GM23338 (cell line): ENCODE results near the gene PRTN3. TPM values are rescaled to one million over a fixed set of nuclear protein-coding genes. Genes with fewer than 3 reads are reported as not detected.

ENCODE experiments used
- ATAC-seq: fragments of 200-7000 bp; cut with Tn5 transposase; 3 replicates; pipeline ENCODE4 v1.9.1; 2020
- DNase-seq: peaks from one replicate; pipeline ENCODE4 v3.0.0-alpha.2; 2015; ENCODE audit warnings: low spot score
- H2AFZ ChIP-seq: fragments of 200-600 bp; sonication (generic); 2 replicates; pipeline ENCODE4 v1.8.0; 2016; ENCODE audit warnings: antibody characterized with exemption, mild to moderate bottlenecking, moderate library complexity
- H3F3A ChIP-seq: fragments of 200-600 bp; sonication (generic); replicated peaks from 2 replicates; pipeline ENCODE4 v1.8.0; 2017; ENCODE audit warnings: antibody characterized with exemption, mixed run types, low read depth
- H3K27ac ChIP-seq: fragments of 200-600 bp; sonication (generic); 2 replicates; pipeline ENCODE4 v1.6.1; 2016; ENCODE audit warnings: low read depth
- H3K27me3 ChIP-seq: fragments of 200-600 bp; sonication (generic); 2 replicates; pipeline ENCODE4 v1.8.0; 2016; ENCODE audit warnings: mild to moderate bottlenecking, mixed run types, moderate library complexity; ENCODE audit not compliant: insufficient read depth
- H3K36me3 ChIP-seq: fragments of 200-600 bp; sonication (generic); 2 replicates; pipeline ENCODE4 v1.8.0; 2016; ENCODE audit warnings: mild to moderate bottlenecking; ENCODE audit not compliant: insufficient read depth
- H3K4me1 ChIP-seq: fragments of 200-600 bp; sonication (generic); 2 replicates; pipeline ENCODE4 v1.8.0; 2016; ENCODE audit warnings: mild to moderate bottlenecking, moderate library complexity; ENCODE audit not compliant: insufficient read depth
- H3K4me2 ChIP-seq: fragments of 200-600 bp; sonication (generic); 2 replicates; pipeline ENCODE4 v1.7.1; 2017; ENCODE audit warnings: mixed run types
- H3K4me3 ChIP-seq: fragments of 200-600 bp; sonication (generic); 2 replicates; pipeline ENCODE4 v1.6.1; 2016; ENCODE audit warnings: mixed run types
- H3K79me2 ChIP-seq: fragments of 200-600 bp; sonication (generic); replicated peaks from 2 replicates; pipeline ENCODE4 v1.8.0; 2017; ENCODE audit warnings: mild to moderate bottlenecking; ENCODE audit not compliant: insufficient read depth
- H3K9me2 ChIP-seq: fragments of 200-600 bp; sonication (generic); 2 replicates; pipeline ENCODE4 v1.8.0; 2017; ENCODE audit not compliant: insufficient read depth
- H4K20me1 ChIP-seq: fragments of 200-600 bp; sonication (generic); replicated peaks from 2 replicates; pipeline ENCODE4 v1.8.0; 2017; ENCODE audit warnings: mild to moderate bottlenecking; ENCODE audit not compliant: insufficient read depth
- H3K27ac Mint-ChIP-seq: 2 replicates; pipeline ENCODE4 v1.8.0; 2020; ENCODE audit warnings: inconsistent platforms, mild to moderate bottlenecking, moderate library complexity, mixed read lengths
- H3K27me3 Mint-ChIP-seq: 3 replicates; pipeline ENCODE4 v1.8.0; 2022; ENCODE audit warnings: low read depth, mild to moderate bottlenecking, moderate library complexity, mixed read lengths, inconsistent platforms; ENCODE audit not compliant: insufficient read depth, poor library complexity
- H3K36me3 Mint-ChIP-seq: 3 replicates; pipeline ENCODE4 v1.8.0; 2021; ENCODE audit warnings: low read depth, mild to moderate bottlenecking, inconsistent platforms, moderate library complexity, mixed read lengths
- H3K4me1 Mint-ChIP-seq: 3 replicates; pipeline ENCODE4 v1.8.0; 2020; ENCODE audit warnings: mild to moderate bottlenecking, inconsistent platforms, mixed read lengths
- H3K4me3 Mint-ChIP-seq: 3 replicates; pipeline ENCODE4 v1.8.0; 2021; ENCODE audit warnings: moderate library complexity, mild to moderate bottlenecking, inconsistent platforms, mixed read lengths
- H3K9me3 Mint-ChIP-seq: 3 replicates; pipeline ENCODE4 v1.8.0; 2020; ENCODE audit warnings: moderate library complexity, mild to moderate bottlenecking, inconsistent platforms, mixed read lengths
- CREB1 ChIP-seq: fragments of 250-450 bp; sonication (Bioruptor Pico); IDR thresholded peaks from 2 replicates; pipeline ENCODE4 v1.5.0; 2020; ENCODE audit warnings: low read depth, mild to moderate bottlenecking, moderate library complexity
- CTCF ChIP-seq, 2 experiments: fragments of 200-600 bp in 1 of 2; sonication (generic) in 1 of 2; conservative IDR thresholded peaks; 2 replicates each; pipeline versions ENCODE4 v1.5.1 to v1.6.1; 2016 to 2017; ENCODE audit warnings: antibody characterized with exemption in 2 of 2, low read depth in 2 of 2, mild to moderate bottlenecking in 2 of 2, moderate library complexity in 1 of 2
- ETS1 ChIP-seq: IDR thresholded peaks from 2 replicates; pipeline ENCODE4 v1.6.1; 2016; ENCODE audit warnings: antibody characterized with exemption
- EZH2 ChIP-seq: fragments of 200-600 bp; sonication (generic); IDR thresholded peaks from one replicate; pipeline ENCODE4 v1.8.0; 2017; ENCODE audit warnings: antibody characterized with exemption, mild to moderate bottlenecking, low read depth; ENCODE audit not compliant: unreplicated experiment
- EZH2phosphoT487 ChIP-seq: fragments of 200-600 bp; sonication (generic); IDR thresholded peaks from one replicate; pipeline ENCODE4 v1.8.1; 2018; ENCODE audit warnings: antibody characterized with exemption; ENCODE audit not compliant: unreplicated experiment
- JUNB ChIP-seq: IDR thresholded peaks from one replicate; pipeline ENCODE4 v1.6.1; 2016; ENCODE audit warnings: antibody characterized with exemption; ENCODE audit not compliant: unreplicated experiment
- NANOG ChIP-seq: IDR thresholded peaks from 2 replicates; pipeline ENCODE4 v1.6.1; 2016; ENCODE audit warnings: antibody characterized with exemption, borderline replicate concordance
- POLR2AphosphoS5 ChIP-seq: IDR thresholded peaks from 2 replicates; pipeline ENCODE4 v1.6.1; 2016; ENCODE audit warnings: antibody characterized with exemption, low read depth
- REST ChIP-seq: IDR thresholded peaks from one replicate; pipeline ENCODE4 v1.6.1; 2018; ENCODE audit warnings: antibody characterized with exemption; ENCODE audit not compliant: unreplicated experiment
- STAT1 ChIP-seq: IDR thresholded peaks from one replicate; pipeline ENCODE4 v1.6.1; 2016; ENCODE audit warnings: antibody characterized with exemption; ENCODE audit not compliant: unreplicated experiment
- ZNF114 ChIP-seq: fragments of 250-450 bp; sonication (Bioruptor Pico); IDR thresholded peaks from 2 replicates; pipeline ENCODE4 v1.5.0; 2020; ENCODE audit warnings: mild to moderate bottlenecking, moderate library complexity
- ZNF331 ChIP-seq: fragments of 250-450 bp; sonication (Bioruptor Pico); IDR thresholded peaks from 2 replicates; pipeline ENCODE4 v1.5.0; 2020; ENCODE audit warnings: low read depth, mild to moderate bottlenecking, moderate library complexity
- ZNF462 ChIP-seq: fragments of 250-450 bp; sonication (Bioruptor Pico); IDR thresholded peaks from 2 replicates; pipeline ENCODE4 v1.5.0; 2020; ENCODE audit warnings: mild to moderate bottlenecking, moderate library complexity
- polyA plus RNA-seq: library from polyadenylated mRNA; unstranded; fragments of >200 nt; fragmentation: Nextera tagmentation; extraction: Ambion mirVana; gene quantifications from 2 replicates; pipeline ENCODE4 v1.2.1, GENCODE V29; 2016
- total RNA-seq: library from RNA; depleted of rRNA; stranded (reverse); fragments of >200 nt; shearing (Covaris generic); gene quantifications from 2 replicates; pipeline ENCODE4 v1.2.3, GENCODE V29; 2014

PRTN3 gene
- total and polyA plus RNA-seq, 2 experiments from 2014 or later = 0.21 to 0.68 TPM

- Histone ChIP-seq H3K27me3 (no peaks in the 10 kb centered on the region), H3K27ac (no peak overlapping the region), H3K79me2 (no peaks in the 10 kb centered on the region), H3K36me3 (no peaks in the 10 kb centered on the region; the same call in 1 of the 2 replicates), H3F3A (peaks cover 19% of the 10 kb centered on the region), H3K4me3 (no peak overlapping the region), H2AFZ (no peak overlapping the region), H3K4me2 (no peak overlapping the region), H3K4me1 (no peaks in the 10 kb centered on the region), H3K9me2 (no peaks in the 10 kb centered on the region), H4K20me1 (no peaks in the 10 kb centered on the region)
- Mint-ChIP-seq H3K27ac (no peak overlapping the region), H3K36me3 (peaks cover 48% of the 10 kb centered on the region), H3K27me3 (peaks cover 28% of the 10 kb centered on the region), H3K4me1 (peaks cover 2% of the 10 kb centered on the region), H3K9me3 (peaks cover 11% of the 10 kb centered on the region), H3K4me3 (no peak overlapping the region)
- ATAC-seq (peak; percentile 38), DNase-seq (peak; percentile 82)
- TF ChIP-seq REST (no peak), ZNF114 (CRISPR knock-in tag) (no peak), EZH2phosphoT487 (no peak), ETS1 (no peak), JUNB (no peak), POLR2AphosphoS5 (no peak), EZH2 (no peak), ZNF462 (no peak), STAT1 (no peak), CTCF (conservative IDR thresholded peaks at IDR 0.05; ENCODE audit: low read depth in 2 of 2) (no peak), NANOG (no peak), CREB1 (CRISPR knock-in tag) (no peak), ZNF331 (CRISPR knock-in tag) (no peak)
These were observed 31.6 kb downstream of the PRTN3 start for GRCh38 chr19:872266-872951.
